HG03095 (cell line): ENCODE results near the gene MYO10.
"Not testable (repeated sequence)": the region's sequence is repeated elsewhere in the genome, so short reads cannot be mapped to it uniquely, and the experiment has no call there.

ENCODE experiments used
- ATAC-seq: cut with Tn5 transposase; IDR thresholded peaks from one replicate; pipeline ENCODE4 v1.9.1; 2021; ENCODE audit warnings: moderate library complexity; ENCODE audit not compliant: unreplicated experiment

The MYO10 gene

DNA sequence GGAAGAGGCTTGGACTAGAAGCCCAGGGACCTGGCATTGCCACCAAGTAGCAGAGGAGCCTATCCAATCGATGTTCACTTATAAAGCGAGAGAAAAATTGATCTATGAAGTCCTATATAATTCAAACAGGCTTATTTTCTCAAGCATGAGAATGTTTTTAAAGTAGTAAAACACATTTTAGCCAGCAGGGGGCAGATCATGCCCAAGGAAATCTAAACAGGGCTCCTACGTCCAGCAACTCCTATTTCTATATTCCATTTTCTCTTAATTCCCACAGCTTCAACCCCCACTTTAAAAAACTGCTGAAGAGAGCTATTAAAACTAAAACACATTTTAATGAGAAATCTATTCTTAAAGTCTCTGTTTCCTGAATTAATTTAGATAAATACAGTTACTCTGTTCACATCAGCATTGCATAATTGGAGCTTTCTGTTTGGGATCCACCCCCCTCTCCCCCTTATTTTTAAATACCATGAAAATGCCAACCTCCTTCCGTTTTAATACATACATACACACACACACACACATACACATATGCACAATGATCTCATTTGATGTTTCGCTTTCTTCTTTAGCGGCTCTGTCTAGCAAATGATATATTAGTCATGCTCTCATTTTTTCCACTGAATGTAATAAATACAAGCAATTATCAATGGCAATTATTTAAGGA, 144.9 kb downstream of the MYO10 start:
- ATAC-seq, result no peak

DNA sequence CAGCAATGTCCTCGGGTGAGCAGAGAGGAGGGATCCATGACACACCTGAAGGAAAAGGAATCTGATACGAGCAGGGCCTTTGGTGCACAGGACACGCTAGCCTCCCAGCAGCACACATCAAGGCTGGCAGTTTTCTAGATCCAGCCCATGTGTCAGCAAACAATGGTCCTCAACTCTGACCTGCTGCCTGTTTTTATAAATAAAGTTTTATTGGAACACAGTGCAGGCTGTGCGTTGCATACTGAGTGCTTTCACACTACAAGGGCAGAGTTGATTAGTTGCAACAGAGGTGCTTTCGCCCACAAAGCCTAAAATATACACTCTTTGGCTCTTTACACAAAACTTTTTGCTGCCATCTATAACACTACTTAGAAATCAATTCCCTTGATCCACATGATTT, 147.1 kb downstream of the MYO10 start:
- ATAC-seq, result no peak

GRCh38 chr5:16787278-16787677, 148.8 kb downstream of the MYO10 start:
- no peak for ATAC-seq

DNA sequence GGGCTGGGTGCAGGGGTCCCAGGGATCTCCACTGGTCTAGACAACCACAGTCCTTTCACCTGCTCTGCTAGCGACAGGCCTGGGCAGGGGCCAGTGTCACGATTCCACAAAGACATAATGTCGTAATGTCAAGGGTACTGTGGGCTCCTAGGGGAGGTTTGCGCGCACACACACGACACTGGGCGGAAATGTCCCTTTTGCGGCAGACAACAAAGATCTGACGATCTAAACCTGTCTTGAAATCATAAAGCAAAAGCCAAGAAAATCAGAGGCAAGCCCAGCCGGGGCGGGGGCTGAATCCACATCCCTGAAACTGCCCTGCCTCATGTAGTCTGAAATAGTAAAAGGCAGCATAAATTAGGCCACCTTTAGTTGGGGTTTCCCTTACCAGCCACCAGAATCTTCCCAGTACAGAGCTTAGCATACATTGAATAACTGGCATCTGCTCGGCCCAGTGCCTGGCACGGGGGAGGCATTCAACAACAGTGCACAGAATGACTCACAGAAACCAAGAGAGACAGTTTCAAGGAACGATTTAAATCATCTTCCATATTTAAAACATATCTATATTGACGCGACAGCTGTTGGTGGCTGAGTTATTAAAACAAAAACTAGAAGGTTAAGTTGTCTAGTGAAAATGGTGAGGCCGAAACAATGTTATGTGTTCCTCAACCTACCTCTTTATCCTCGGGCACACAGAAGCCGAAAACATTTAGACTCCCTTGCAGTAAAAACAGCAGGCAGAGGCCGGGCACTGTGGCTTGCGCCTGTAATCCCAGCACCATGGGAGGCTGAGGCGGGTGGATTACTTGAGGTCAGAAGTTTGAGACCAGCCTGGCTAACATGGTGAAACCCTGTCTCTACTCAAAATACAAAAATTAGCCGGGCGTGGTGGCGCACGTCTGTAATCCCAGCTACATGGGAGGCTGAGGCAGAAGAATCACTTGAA, 151.0 kb downstream of the MYO10 start:
- ATAC-seq, result peak; percentile 77

GRCh38 chr5:16784088-16784487, 152.0 kb downstream of the MYO10 start:
- no peak for ATAC-seq

GRCh38 chr5:16781828-16782626, 154.1 kb downstream of the MYO10 start:
- ATAC-seq, result no peak

GRCh38 chr5:16780325-16780724, 155.8 kb downstream of the MYO10 start:
- no peak for ATAC-seq

DNA sequence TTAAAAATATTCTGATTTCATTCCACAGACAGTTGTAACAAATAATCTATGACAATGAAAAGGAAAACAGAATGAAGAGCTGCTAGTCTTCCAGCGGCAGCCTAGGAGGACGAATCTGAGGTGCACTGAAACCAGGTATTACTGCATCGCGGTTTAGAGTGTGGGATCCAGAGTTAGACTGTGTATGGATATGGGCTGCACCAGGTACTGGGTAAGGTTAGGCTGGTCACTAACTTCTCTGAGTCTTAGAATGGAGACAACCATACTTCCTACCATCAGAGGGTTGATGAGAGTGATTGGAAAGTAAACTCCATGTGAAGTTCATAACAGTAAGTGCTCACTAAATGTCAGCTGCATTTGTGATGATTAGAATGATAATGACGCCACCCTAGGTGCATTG, 158.7 kb downstream of the MYO10 start:
- ATAC-seq, result no peak

DNA sequence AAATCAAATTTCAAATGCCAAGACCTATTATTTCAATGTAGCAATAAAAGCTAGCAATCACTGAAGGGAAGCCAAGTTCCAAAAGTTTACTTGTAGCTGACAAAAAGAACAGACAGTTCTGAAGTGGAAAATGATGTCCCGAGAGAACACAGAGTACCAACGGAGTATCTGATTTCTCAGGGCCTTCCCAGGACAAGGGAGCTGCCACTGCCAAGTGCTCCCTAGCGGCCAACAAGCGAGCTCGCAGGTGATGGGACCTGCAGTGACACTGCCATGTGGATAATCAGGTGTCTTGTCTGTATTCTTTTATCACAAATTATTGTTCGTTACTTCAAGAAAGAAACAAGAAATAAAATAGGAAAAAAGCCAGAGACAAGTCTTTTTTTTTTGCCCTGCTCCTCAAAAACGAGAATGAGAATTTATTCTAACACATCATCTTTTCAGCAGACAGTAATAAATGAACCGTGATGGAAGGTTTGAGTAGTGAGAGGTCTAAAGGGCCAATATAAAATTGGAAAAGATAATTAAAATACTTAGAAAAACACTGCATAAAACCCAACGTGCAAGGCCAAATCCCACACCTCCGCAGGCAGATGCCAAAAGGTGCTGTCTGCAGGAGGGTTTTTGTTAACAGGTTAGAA, 159.4 kb downstream of the MYO10 start:
- ATAC-seq, result no peak

DNA sequence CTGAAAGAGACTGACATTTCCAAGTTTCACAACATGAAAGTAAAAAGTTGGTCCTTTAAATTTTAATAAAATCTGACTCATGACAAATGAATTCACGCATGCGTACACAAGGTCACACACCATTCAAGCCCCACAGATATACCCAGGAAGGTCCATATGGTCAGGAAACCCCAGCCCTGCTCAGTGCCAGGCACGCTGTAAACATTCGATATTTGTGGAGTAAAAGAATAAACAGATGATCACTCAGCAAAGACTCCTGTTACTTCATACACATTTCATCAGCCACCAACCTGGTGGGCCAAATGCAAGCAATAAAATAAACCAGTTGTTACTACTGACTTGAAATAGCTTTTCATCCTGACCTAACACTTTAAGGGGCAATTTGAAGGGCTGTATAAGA, 161.3 kb downstream of the MYO10 start:
- no peak for ATAC-seq

GRCh38 chr5:16773991-16774390, 162.1 kb downstream of the MYO10 start:
- ATAC-seq, result no peak

DNA sequence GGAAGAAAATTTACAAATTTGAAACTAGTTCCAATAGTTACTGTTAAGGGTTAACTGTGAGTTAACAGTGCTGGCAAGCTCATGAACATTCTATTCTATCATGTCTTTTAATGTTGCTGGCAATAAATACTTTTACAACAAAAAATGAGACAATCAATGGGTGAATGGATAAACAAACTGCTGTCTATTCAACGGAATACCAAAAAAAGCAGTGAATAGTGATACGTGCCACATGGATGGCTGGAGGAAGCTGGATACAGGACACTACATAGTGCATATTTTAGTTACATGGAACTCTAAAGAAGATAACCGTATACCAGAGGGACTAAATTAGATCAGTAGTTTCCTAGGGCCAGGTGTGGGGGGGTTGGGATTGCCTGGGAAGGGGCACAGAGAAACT, 163.5 kb downstream of the MYO10 start:
- ATAC-seq, result no peak

GRCh38 chr5:16768184-16768583, 167.9 kb downstream of the MYO10 start:
- ATAC-seq, result no peak

DNA sequence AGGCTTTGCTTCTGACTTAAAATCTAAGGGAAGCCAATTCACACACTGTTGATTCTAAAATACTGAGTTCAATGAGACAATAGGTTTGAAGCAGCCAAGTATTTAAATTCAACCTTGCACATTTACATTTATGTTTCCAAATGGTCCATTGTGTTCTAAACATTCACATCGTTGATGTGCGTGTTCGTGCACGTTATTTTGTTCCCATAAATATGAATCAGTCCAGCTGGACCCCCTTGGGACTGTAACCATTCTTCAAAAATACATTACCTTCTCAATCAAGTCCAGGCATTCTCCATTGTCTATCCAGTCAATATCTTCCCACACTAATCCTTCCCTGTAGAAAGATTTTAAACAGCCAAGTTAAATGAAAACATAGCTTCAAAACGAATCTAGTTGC, 172.9 kb downstream of the MYO10 start:
- ATAC-seq, result no peak

DNA sequence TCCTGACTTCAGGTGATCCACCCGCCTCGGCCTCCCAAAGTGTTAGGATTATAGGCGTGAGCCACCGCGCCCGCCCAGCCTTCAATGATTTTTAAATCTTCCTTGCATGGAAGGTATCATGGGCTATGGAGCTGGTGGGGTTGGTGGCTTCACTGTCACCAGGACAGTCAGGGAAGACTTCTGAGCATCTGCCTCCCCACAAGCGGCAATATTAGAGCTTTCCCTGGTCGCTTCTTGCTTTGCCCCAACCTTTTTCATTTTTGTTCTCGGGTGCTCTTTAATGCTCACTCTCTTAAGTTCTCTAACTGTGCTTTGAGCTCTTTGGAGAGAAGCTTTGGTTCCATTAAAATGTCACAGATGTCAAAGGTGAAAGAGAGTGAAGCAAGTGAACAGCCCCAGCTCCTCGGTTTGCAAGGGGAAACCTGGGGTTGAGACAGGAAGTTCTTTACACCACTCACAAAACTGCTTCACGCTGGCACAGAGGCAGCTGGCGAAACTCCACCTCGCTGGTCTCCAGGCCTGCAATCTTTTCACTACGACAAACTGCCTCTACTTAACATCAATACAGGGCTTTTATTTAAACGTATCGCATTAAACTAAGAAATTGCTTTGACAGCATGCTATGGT, 176.8 kb downstream of the MYO10 start:
- ATAC-seq, result no peak

GRCh38 chr5:16757989-16758501, 178.0 kb downstream of the MYO10 start:
- ATAC-seq, result no peak

GRCh38 chr5:16757577-16757976, 178.5 kb downstream of the MYO10 start:
- ATAC-seq, result not testable (repeated sequence)

DNA sequence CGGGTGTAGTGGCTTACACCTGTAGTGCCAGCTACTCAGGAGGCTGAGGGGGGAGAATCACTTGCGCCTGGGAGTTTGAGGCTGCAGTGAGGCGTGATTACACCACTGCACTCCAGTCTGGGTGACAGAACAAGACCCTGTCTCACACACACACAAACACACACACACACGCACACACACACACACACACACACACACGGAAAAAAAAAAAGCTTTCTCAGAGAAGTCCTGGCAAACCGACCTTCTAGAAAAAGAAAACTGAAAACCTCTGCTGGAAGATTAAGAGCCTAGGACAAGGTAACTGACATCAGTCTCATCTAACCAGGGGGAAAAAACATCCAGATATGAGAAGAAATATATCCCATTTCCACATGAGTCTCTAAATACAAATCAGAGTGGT, 178.9 kb downstream of the MYO10 start:
- ATAC-seq, result no peak

GRCh38 chr5:16756692-16757091, 179.4 kb downstream of the MYO10 start:
- no peak for ATAC-seq

DNA sequence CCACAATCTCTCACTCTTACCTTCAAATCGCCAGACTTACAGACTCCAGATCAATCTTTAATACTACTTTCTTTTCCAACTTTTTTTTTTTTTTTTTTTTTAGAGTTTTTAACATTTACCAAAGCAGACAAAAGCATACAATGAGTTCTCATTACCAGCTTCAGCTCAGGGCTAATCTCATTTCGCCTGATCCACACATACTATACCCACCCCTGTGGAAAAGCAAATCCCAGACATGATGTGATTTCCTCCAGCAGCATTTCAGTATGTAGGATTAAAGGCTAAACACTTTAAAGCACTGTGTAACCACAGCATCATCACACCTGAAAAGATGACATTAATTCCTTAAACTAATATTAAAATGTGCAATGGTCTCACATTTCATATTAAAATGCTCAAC, 180.4 kb downstream of the MYO10 start:
- no peak for ATAC-seq
